HEK293T (cell line): Measurements from ENCODE around the gene NAGS.
"Not testable (repeated sequence)": the region's sequence is repeated elsewhere in the genome, so short reads cannot be mapped to it uniquely, and the experiment has no call there.

Source experiments
- CTCF ChIA-PET: fragments of 350-600 bp; formaldehyde crosslinking; extraction: SDS; loops from one replicate; lab custom pipeline; 2021; ENCODE audit warnings: antibody characterized with exemption, inconsistent platforms; lab: Yijun Ruan, JAX
- POLR2A ChIA-PET: fragments of 350-600 bp; formaldehyde crosslinking; extraction: SDS; loops from one replicate; lab custom pipeline; 2020; ENCODE audit warnings: antibody characterized with exemption, inconsistent platforms; lab: Yijun Ruan, JAX
- DNase-seq: peaks from one replicate; pipeline ENCODE4 v3.0.0; 2012; ENCODE audit warnings: mixed read lengths; ENCODE audit errors: extremely low spot score
- ARNT ChIP-seq: fragments of 450-650 bp; IDR thresholded peaks from 2 replicates; pipeline ENCODE4 v1.6.1; 2017; ENCODE audit warnings: mild to moderate bottlenecking
- BHLHE40 ChIP-seq: fragments of 450-650 bp; IDR thresholded peaks from 2 replicates; pipeline ENCODE4 v1.6.1; 2016; ENCODE audit warnings: mild to moderate bottlenecking, moderate library complexity, borderline replicate concordance
- CTBP1 ChIP-seq: fragments of 450-650 bp; IDR thresholded peaks from 2 replicates; pipeline ENCODE4 v1.6.1; 2016; ENCODE audit warnings: borderline replicate concordance
- ELF4 ChIP-seq: fragments of 450-650 bp; IDR thresholded peaks from 2 replicates; pipeline ENCODE4 v1.6.1; 2017; ENCODE audit warnings: antibody characterized with exemption
- FOXA1 ChIP-seq: fragments of 450-650 bp; IDR thresholded peaks from 2 replicates; pipeline ENCODE4 v1.6.1; 2016; ENCODE audit warnings: mild to moderate bottlenecking
- FOXK2 ChIP-seq: fragments of 450-650 bp; IDR thresholded peaks from 2 replicates; pipeline ENCODE4 v1.6.1; 2016; ENCODE audit warnings: mild to moderate bottlenecking
- FOXM1 ChIP-seq: fragments of 450-650 bp; IDR thresholded peaks from 2 replicates; pipeline ENCODE4 v1.6.1; 2017; ENCODE audit warnings: mild to moderate bottlenecking, borderline replicate concordance
- HDGF ChIP-seq: fragments of 450-650 bp; IDR thresholded peaks from 2 replicates; pipeline ENCODE4 v1.6.1; 2017; ENCODE audit warnings: antibody characterized with exemption, borderline replicate concordance
- L3MBTL2 ChIP-seq: fragments of 450-650 bp; conservative IDR thresholded peaks from 2 replicates; pipeline ENCODE4 v1.6.1; 2016; ENCODE audit warnings: mild to moderate bottlenecking
- LEF1 ChIP-seq: fragments of 450-650 bp; IDR thresholded peaks from 2 replicates; pipeline ENCODE4 v1.6.1; 2017; ENCODE audit warnings: mild to moderate bottlenecking, borderline replicate concordance
- NFRKB ChIP-seq: fragments of 450-650 bp; IDR thresholded peaks from 2 replicates; pipeline ENCODE4 v1.6.1; 2016; ENCODE audit warnings: mild to moderate bottlenecking, moderate library complexity
- SP1 ChIP-seq: fragments of 450-650 bp; IDR thresholded peaks from 2 replicates; pipeline ENCODE4 v1.6.1; 2017
- SUZ12 ChIP-seq: fragments of 450-650 bp; IDR thresholded peaks from 2 replicates; pipeline ENCODE4 v1.6.1; 2016; ENCODE audit warnings: mild to moderate bottlenecking
- TARDBP ChIP-seq: fragments of 450-650 bp; IDR thresholded peaks from 2 replicates; pipeline ENCODE4 v1.6.1; 2016
- ZNF384 ChIP-seq: fragments of 450-650 bp; IDR thresholded peaks from 2 replicates; pipeline ENCODE4 v1.6.1; 2016
- TF ChIP-seq, protein P1 (sequence below): fragments of 450-650 bp; IDR thresholded peaks from 2 replicates; pipeline ENCODE4 v1.6.1; 2016

Gene NAGS, protein sequence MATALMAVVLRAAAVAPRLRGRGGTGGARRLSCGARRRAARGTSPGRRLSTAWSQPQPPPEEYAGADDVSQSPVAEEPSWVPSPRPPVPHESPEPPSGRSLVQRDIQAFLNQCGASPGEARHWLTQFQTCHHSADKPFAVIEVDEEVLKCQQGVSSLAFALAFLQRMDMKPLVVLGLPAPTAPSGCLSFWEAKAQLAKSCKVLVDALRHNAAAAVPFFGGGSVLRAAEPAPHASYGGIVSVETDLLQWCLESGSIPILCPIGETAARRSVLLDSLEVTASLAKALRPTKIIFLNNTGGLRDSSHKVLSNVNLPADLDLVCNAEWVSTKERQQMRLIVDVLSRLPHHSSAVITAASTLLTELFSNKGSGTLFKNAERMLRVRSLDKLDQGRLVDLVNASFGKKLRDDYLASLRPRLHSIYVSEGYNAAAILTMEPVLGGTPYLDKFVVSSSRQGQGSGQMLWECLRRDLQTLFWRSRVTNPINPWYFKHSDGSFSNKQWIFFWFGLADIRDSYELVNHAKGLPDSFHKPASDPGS

DNA sequence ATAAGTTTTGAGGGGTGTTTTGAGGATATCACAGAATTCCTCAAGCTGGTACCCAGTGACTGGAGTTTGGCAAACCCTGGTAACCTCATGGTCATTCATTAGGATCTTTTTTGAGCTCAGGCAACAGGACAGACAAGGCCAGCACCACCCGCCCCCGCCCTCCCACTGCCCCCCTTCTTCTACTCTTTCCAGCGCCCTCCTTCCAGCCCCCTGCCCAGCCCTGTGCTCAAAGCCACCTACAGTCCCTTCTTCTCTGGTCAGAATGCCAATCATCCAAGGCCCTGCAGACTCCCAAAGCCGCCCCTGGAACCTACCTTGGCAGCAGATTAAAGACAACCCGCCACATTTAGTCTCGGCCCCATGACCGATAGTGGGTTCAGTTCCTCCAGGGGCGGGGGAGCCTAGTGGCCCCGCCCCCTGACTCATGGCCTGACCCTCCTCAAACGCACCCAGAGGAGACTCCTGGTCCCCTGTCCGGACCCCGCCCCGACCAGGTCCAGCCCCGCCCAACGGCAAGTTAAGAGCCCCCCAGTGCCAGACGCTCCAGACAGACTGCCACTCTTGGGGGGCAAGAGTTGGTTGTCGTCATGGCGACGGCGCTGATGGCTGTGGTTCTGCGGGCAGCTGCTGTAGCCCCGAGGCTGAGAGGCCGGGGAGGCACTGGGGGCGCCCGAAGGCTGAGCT lies at the start of gene NAGS:
Gene NAGS, plus strand, starts transcription at position 546 of the 684 bp plus-strand sequence. Its CDS starts 42 bp downstream, at position 588.
- ChIA-PET CTCF (interaction anchor here (0.6 kb wide), 1 partner anchor 355 kb away, joined by 3 read pairs; no protein-coding TSS in a partner anchor), POLR2A (no interaction called here)
- TF ChIP-seq HDGF (no peak), FOXA1 (no peak), BHLHE40 (no peak), FOXK2 (no peak), L3MBTL2 (no peak), ARNT (no peak), SP1 (no peak), NFRKB (no peak), SUZ12 (no peak), ELF4 (no peak), FOXM1 (no peak), LEF1 (no peak), CTBP1 (no peak), ZNF384 (no peak), TARDBP (no peak)
- TF ChIP-seq, protein P1, sequence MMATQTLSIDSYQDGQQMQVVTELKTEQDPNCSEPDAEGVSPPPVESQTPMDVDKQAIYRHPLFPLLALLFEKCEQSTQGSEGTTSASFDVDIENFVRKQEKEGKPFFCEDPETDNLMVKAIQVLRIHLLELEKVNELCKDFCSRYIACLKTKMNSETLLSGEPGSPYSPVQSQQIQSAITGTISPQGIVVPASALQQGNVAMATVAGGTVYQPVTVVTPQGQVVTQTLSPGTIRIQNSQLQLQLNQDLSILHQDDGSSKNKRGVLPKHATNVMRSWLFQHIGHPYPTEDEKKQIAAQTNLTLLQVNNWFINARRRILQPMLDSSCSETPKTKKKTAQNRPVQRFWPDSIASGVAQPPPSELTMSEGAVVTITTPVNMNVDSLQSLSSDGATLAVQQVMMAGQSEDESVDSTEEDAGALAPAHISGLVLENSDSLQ: no peak
- no peak for DNase-seq

DNA sequence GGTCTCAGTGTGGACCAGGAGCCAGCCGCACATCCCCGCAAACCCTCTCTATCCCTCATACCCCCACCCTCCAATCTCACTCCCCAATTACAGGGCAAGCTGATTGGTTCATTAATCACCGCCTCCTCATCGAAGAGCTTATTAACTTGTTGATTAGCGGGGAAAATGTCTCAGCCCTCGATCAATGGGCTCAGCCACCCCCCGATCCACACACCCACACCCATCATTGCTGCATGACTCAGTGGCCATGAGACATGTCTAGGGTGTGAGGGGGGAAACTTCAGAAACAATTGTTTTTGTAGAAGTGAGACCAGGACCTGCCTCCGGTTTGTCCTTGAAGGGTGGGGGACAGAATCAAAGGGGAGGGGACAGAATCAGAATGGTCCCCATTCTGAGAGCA lies 48.2 kb upstream of the NAGS start:
- ChIA-PET POLR2A (no interaction called here), CTCF (interaction anchor here (0.7 kb wide), 1 partner anchor 110 kb away, joined by 4 read pairs; no protein-coding TSS in a partner anchor)
- DNase-seq: no peak
- no peak for TF ChIP-seq ZNF384
- no peak for TF ChIP-seq TARDBP
- no peak for TF ChIP-seq NFRKB
- TF ChIP-seq FOXM1: no peak
- TF ChIP-seq SUZ12: no peak
- TF ChIP-seq FOXK2: no peak
- no peak for TF ChIP-seq L3MBTL2
- TF ChIP-seq, protein P1: no peak
- TF ChIP-seq HDGF: no peak
- TF ChIP-seq LEF1: no peak
- no peak for TF ChIP-seq ARNT
- no peak for TF ChIP-seq BHLHE40
- TF ChIP-seq CTBP1: no peak
- TF ChIP-seq ELF4: no peak

DNA sequence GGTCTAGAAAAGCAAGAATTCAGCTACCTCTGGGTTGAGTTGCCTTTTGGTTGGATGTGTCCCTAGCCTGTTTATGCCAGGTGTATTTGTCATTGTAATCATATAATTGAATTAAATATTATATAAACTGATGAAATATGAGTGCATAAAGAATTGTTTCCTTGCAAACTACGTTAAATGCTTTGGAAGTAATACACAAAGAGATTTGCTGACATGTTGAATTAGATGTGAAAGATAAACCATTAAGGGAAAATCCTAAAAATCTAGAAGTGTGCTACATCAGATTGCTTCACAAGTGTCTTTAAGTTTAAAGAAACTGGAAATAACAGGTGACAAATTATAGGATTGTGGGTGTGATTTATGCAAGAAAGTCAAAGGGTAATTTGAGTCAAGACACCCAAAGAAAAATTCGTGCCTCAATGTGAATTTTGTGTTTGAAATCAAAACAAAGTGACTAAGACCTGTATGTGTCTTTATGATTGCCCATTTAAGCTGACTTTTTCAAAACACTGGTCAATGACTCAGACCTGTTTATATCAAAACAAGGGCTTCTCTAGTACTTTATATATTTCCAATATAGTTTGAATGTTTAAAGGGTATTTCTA lies 45.6 kb upstream of the NAGS start:
- CTCF ChIA-PET: interaction anchor here (0.6 to 1.6 kb wide), 3 partner anchors 12 to 15 kb away, joined by 3 to 7 read pairs (median 3); no protein-coding TSS in a partner anchor
- TF ChIP-seq BHLHE40 (no peak), NFRKB (no peak), HDGF (no peak), TARDBP (no peak), CTBP1 (no peak), FOXM1 (no peak), L3MBTL2 (no peak), SP1 (no peak), ZNF384 (no peak), LEF1 (no peak), FOXK2 (no peak), ELF4 (no peak), FOXA1 (no peak), ARNT (no peak), SUZ12 (no peak)
- TF ChIP-seq, protein P1: no peak
- POLR2A ChIA-PET: no interaction called here
- no peak for DNase-seq

DNA sequence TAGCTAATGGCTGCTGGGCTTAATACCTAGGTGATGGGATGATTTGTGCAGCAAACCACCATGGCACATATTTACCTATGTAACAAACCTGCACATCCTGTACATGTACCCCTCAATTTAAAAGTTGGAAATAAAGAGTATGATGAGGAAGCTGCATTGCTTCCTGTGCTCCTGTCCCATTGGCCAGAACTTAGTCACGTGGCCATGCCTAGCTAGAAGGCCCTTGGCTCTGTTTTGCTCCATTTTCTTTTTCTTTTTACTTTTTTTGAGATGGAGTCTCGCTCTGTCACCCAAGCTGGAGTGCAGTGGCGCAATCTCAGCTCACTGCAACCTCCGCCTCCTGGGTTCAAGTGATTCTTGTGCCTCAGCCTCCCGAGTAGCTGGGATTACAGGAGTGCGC lies 43.1 kb upstream of the NAGS start:
- CTCF ChIA-PET: interaction anchor here (1.1 to 1.4 kb wide), 2 partner anchors 17 to 115 kb away, joined by 3 to 5 read pairs; no protein-coding TSS in a partner anchor
- DNase-seq, POLR2A ChIA-PET: not testable (repeated sequence)

DNA sequence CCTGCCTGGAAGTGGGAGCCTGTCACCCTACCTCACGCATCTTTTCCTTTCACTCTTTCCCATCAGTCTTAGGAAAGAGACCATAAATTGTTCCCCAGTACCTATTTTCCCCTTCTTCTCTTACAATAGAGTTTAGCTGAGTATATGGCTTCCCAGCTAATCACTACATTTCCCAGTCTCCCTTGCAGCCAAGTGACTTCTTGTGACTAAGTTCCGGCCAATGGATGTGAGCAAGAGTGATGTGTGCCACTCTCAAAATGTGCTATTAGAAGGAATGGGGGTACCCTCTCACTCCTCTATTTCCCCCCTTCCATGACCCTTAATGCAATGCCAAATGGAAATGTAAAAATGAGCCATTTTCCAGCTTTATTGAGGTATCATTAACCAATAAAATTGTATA lies 42.5 kb upstream of the NAGS start:
- ChIA-PET CTCF (interaction anchor here (1.4 kb wide), 1 partner anchor 18 kb away, joined by 5 read pairs; no protein-coding TSS in a partner anchor), POLR2A (no interaction called here)
- DNase-seq: no peak
- no peak for TF ChIP-seq FOXK2
- TF ChIP-seq BHLHE40: no peak
- no peak for TF ChIP-seq SUZ12
- no peak for TF ChIP-seq FOXA1
- TF ChIP-seq FOXM1: no peak
- no peak for TF ChIP-seq ZNF384
- TF ChIP-seq, protein P1: no peak
- no peak for TF ChIP-seq HDGF
- TF ChIP-seq ARNT: no peak
- TF ChIP-seq ELF4: no peak
- TF ChIP-seq LEF1: no peak
- TF ChIP-seq NFRKB: no peak
- TF ChIP-seq CTBP1: no peak
- no peak for TF ChIP-seq L3MBTL2
- no peak for TF ChIP-seq TARDBP
- TF ChIP-seq SP1: no peak
